Sciatic nerve (tissue), 2 donors: ENCODE results near the gene ANO1. TPM values are rescaled to one million over a fixed set of nuclear protein-coding genes. Genes with fewer than 3 reads are reported as not detected.

Source experiments
- ATAC-seq: fragments of 200-7000 bp; cut with Tn5 transposase; one replicate; pipeline ENCODE4 v1.9.1; 2020; ENCODE audit warnings: mild to moderate bottlenecking, moderate library complexity
- DNase-seq: peaks from one replicate; pipeline ENCODE4 v3.0.0-alpha.2; 2020; ENCODE audit warnings: low spot score
- intact Hi-C: fragments of 100-400 bp; cut with DNase I; formaldehyde crosslinking; loops from one replicate; pipeline ENCODE4 v1.14.2; 2022
- total RNA-seq: library from RNA; stranded (reverse); fragmentation: NEBNext Ultra II Directional; extraction: Animal tissue kit (Norgen Biotek cat#: 25700); gene quantifications from one replicate; pipeline ENCODE4 v1.2.1, GENCODE V29; 2021
- donor health status: DM: no; HTN: no; CAD: no.
- donor health status: DM: no; HTN: no; CAD: no.

ANO1 gene
- total RNA-seq, 1 donor from 2014 or later, result 3.4 TPM

DNA sequence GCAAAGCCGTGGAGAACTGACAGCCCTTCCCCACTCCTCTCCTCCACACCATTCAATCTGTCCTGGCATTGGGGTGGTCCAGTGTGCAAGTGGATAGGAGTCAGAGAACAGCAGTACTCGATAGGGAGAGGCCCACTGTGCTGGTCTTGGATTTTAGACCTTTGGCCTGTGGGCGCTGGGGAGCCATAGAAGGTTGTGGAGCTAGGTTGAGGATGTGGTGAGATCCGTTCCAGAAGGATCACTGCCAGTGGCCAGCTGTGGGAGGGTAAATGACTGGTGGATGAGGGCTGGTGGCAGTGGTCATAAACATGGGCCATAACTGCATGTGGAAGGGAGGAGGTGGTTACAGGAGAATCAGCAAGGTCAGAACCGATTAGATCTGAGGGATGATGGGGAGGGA is 28.6 kb downstream of the ANO1 start:
- intact Hi-C loops, result no loop called here
- no peak for ATAC-seq

DNA sequence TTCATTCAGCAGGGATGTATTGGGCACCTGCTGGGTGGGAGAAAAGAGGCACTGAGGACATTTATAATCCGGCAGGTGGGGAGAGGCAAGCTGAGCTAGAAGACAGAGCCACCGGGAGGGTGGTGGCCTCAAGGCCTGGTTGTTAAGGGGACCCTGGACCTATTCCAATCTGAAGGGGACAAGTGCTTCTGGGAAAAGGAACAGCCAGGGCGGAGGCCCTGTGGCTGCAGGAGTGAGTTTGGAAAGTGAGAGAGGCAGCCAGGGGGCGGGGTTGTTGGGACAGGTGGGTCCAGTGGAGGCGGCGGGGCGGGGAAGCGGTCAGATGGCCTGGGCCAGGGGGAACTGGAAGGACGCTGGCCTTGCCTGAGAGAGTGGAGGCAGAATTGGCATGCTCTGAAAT is 29.1 kb downstream of the ANO1 start:
- ATAC-seq (no peak), DNase-seq (no peak)
- intact Hi-C loops, result no loop called here

More for the DNA sequence above, 28.6 kb downstream of the ANO1 start:
- DNase-seq, result no peak

DNA sequence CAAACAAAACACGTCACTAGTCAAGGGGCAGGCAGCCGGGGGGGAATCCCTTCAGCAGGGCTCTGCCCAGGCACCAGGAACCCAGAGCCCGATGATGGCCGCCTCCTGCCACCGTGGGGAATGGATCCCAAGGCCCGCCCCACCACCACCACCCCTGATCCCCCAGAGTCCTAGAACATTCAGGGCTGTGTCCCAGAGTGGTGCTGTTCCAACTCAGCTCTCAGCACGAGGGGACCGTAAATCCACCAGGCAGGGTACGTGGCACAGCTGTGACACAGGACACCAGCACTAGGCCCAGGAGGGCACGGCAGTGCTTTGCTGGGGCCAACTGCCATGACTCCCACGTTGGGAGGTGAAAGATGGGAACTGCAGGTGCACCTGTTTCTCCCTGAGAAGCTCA is 29.6 kb downstream of the ANO1 start:
- ATAC-seq (no peak), DNase-seq (no peak)
- intact Hi-C loops, result no loop called here

DNA sequence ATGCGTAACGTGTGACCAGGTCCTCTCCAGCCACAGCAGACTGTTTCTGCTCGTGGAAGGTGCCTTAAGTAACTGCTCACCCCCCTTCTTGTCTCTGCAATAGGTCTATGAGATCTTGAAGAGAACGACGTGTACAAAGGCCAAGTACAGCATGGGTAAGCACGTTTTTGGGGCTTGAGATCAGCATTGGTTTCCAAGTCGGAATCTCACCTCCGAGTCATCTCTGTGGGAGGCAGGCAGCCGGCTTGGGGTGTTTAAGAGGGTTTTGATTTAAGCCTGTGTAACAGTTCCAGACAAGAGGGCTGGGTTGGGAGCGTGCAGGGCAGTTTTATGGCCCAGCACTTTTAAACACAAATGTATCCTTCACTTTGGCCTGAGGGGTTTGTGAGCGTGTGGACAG is 30.1 kb downstream of the ANO1 start:
- intact Hi-C loops, result no loop called here
- ATAC-seq (no peak), DNase-seq (no peak)

DNA sequence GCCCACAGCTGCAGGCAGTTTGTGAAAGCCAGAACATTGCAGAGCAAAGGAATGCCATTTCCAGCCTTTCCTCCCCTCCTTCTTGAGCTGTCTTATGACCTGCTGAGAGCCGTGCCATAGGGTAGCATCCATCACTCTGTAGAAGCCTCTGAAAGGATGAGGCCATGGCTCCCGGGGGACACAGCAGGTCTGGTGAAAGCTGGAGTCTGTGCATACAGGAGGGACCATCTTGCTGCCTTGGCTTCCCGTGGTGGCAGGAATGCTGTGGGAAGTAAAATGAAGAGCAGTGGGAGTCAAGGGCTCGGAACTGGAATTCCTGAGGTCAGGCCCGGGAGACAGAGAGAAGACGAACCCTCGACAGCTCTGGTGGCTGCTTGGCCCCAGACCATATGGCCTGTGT is 30.9 kb downstream of the ANO1 start:
- DNase-seq, result no peak
- intact Hi-C loops, result no loop called here

DNA sequence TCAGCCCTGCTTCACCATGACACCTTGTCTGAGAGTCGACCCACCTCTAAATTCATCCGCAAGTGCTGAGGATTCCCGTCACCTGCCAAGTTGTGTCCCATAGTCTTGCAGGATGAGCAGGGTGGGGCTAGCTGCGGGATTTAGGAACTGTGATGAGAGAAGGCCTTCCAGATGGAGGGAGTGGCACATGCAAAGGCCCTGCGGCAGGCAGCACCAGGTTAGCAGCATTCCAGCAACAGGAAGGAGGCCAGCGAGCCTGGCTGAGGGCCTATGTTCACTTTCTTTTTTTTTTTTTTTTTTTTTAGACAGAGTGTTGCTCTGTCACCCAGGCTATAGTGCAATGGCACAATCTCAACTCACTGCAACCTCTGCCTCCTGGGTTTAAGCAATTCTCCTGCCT is 31.8 kb downstream of the ANO1 start:
- DNase-seq (no peak), ATAC-seq (no peak)
- intact Hi-C loops, result no loop called here

More for the DNA sequence above, 30.9 kb downstream of the ANO1 start:
- ATAC-seq, result peak; percentile 8

DNA sequence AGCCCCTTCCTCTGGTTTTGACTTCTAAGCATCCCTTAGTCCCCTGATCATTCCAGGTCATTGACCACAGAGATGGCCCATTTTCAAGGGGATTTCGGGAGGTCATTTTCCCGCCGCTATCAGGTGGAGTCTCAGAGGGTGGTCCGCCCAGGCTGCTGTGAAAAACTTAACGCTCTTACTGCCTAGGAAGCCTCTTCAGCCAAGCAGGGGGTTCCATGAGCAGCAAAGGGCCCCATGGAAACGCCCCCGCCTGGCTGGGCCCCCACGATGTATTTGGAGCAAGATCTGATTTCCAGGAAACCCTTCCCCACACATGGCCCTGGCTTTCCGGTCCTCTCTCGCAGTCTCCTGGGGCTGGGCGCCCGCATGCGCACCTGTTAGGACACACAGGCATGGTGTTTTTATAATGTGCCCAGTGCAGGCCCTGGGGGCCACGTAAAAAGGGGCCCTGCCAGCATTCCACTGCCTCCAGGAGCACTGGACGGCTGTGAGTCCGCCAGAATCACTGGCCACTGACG is 32.5 kb downstream of the ANO1 start:
- intact Hi-C loops, result no loop called here
- ATAC-seq, result no peak
- no peak for DNase-seq

DNA sequence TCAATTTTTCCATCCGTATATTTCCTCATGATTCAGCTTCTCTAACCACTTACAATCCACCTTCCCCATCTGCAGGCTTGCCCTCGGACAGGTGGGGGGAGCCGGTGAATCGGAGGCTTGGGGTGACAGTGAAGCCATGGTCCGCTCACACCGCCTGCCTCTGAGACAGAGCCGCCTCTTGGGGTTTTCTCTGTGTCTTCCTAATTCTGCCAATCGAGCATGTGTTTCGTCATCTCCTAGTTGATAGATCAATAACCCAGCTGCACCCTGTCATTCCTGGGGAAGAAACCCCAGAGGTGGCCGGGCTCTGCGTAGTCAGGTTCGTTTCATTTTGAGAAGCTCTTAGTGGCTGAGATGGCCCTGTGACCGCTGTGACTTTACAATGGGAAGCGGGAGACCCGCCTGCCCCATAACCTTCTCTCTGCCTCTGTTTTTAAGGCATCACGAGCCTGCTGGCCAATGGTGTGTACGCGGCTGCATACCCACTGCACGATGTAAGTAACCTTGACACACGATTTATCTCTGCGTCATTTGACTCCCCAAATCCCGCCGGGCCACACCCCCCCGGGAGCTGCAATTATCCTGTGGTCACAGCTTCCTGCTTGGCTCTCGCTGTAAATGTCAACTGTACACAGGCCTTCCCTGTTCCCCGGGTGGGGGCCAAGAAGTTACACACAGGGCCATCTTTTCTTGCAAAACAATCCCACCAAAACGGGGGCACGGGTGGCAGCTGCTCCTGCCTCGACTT is 33.3 kb downstream of the ANO1 start:
- ATAC-seq, result peak; percentile 59
- DNase-seq, result no peak

DNA sequence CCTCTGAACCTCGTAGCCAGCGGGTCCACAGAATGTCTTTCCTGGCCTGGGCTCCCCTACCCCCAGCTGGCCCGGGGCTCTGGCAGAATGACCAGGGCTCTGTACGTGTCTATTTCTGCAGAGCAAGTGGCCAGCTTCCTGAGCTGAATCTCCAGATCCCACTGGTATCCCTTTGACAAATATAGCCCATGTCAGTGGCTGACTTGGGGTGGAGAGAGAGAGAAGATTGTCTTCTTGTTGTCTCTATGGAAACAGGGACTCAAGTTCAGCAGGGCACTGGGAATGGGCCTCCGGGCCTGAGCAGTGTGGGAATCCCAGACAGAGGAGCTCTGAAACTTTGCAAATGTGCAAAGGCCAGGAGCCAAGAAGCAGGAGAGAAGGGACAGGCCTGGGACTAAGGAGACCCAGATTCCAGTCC is 33.9 kb downstream of the ANO1 start:
- ATAC-seq (peak; percentile 63), DNase-seq (no peak)
- intact Hi-C loops, result no loop called here

More for the DNA sequence above, 33.3 kb downstream of the ANO1 start:
- intact Hi-C loops, result no loop called here

DNA sequence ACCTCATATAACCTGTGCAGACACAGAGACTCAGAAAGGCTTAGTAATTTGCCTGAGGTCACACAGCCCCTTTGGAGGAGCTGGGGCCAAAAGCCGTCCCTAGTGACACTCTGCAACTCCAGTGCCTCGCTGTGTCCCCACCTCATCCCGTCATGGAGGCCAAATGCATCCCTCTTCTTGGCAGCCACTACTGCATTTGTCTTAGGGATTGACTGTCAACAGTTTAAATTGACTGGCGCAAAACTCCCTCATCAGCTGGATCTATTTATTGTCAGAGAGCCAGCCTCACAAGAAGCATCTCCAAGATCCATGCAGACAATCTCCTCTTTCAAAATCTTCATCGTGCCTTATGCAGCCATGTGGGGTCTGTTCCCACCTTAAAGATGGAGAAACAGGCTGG is 35.7 kb downstream of the ANO1 start:
- intact Hi-C loops, result no loop called here
- no peak for ATAC-seq
- DNase-seq, result no peak

DNA sequence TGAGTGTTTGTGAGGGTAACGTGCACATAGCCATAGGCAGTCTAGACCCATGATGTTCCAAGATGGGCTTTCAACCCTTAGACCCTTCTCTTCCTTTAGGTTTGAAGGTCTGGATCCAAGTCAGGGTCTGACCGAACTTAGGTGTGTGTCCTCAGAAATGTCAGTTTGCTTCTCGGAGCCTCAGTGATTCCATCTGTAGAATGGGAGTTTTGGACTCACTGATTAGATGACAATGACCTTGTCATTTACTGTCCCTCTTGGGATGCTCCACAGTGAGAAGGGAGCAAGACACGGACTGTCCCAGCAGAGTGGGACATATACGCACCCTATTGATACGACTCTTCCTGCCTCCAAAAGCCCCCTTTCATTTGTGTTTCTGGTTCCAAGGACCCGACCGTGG is 37.7 kb downstream of the ANO1 start:
- ATAC-seq (no peak), DNase-seq (no peak)
- intact Hi-C loops, result no loop called here

DNA sequence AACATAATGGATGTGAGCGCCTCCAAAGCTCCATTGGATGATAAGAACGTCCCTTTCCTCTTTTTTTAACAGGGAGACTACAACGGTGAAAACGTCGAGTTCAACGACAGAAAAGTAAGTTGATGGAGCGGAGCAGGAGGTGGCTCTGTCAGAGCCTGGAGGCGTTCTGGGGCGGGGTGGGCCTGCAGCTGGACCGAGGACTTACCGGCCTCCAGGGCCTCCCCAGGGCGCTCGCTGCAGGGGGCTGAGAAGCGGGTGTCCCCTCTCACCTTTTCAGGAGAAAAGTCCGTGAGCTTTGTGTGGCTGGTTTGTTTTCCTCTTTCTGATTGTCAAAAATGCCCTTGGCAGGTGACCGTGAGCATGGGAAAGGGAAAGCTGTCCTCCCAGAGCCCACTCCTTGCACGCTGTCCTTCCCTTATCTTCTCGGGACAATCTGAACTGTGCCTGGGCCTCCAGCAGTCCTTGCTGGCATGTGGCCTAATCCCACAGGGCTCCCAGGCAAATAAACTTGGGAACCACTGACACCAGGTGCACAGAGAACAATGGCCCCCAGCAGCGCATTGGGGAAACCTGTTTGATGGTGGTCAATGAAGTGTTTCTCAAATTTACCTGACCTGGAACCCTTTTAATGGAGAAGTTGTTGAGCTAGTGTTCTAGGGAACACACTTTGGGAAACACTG is 38.4 kb downstream of the ANO1 start:
- DNase-seq (no peak), ATAC-seq (no peak)
- intact Hi-C loops, result no loop called here

DNA sequence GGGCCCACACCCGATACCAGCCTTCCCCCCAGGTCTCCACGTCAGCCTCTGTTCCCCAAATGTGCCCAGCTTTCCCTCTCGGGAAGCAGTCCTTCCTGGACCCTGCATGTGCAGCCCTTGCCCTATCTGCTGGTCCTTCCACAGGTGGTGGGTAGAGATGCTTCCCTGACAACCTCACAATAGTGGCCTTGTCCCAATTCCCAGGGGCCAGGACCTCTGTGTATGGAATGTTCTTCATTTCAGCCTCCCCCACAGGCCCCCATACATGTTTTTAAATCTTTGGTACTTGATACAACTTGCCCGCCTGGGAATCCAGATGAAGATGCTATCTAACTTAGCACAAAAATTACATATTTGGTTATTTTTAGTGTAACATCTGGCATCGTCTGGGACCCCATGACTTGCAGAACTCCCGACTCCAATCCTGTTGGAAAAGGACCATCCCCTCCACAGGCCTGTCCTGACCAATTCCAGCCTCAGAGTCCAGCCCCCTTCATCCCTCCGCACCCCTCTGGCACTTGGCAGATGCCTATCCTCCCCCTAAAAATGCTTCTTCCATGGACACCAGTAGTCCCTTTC is 39.5 kb downstream of the ANO1 start:
- ATAC-seq (peak; percentile 52), DNase-seq (no peak)
- intact Hi-C loops, result no loop called here

DNA sequence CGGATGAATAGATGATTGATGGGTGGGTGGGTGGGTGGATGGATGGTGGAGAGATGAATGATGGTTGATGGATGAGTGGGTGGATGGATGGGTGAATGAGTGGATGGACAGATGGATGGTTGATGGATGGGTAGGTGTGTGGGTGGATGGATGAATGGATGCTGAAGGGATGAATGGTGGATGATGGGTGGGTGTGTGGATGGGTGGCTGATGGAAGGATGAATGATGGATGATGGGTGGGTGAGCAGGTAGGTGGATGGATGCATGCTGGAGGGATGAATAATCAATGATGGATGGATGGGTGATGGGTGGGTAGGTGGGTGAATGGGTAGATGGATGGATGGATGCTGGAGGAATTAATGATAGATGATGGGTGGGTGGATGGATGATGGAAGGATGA is 40.5 kb downstream of the ANO1 start:
- no peak for ATAC-seq
- no peak for DNase-seq
- intact Hi-C loops, result no loop called here

DNA sequence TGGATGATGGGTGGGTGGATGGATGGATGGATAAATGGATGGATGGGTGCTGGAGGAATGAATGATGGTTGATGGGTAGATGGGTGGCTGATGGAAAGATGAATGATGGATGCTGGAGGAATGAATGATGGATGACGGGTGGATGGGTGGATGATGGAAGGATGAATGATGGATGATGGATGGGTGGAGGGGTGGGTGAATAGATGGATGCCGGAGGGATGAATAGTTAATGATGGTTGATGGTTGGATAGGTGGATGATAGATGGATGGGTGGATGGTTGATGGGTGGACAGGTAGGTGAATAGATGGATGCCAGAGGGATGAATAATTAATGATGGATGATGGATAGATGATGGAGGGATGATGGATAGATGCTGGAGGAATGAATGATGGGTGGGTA is 41.4 kb downstream of the ANO1 start:
- DNase-seq (no peak), ATAC-seq (no peak)
- intact Hi-C loops, result no loop called here

DNA sequence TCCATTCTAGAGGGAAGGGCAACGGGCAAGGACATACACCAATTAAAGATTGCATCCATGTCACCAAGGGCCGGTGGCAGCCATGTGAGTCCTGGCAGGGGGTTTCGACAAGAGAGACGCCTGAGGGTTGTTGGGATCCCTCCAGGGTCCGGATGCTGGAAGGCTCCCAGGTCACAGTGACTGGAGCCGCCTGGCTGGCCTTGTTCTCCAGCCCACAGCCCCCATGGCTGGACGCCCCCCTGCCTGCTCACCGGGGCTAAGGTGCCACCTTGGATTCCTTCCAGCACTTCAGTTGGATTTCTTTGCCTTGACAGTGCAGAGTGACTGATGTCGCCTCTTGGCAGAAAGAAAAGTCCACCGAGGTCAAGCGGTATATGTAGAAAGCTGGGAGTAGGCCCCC is 42.6 kb downstream of the ANO1 start:
- DNase-seq (no peak), ATAC-seq (no peak)
- intact Hi-C loops, result no loop called here

DNA sequence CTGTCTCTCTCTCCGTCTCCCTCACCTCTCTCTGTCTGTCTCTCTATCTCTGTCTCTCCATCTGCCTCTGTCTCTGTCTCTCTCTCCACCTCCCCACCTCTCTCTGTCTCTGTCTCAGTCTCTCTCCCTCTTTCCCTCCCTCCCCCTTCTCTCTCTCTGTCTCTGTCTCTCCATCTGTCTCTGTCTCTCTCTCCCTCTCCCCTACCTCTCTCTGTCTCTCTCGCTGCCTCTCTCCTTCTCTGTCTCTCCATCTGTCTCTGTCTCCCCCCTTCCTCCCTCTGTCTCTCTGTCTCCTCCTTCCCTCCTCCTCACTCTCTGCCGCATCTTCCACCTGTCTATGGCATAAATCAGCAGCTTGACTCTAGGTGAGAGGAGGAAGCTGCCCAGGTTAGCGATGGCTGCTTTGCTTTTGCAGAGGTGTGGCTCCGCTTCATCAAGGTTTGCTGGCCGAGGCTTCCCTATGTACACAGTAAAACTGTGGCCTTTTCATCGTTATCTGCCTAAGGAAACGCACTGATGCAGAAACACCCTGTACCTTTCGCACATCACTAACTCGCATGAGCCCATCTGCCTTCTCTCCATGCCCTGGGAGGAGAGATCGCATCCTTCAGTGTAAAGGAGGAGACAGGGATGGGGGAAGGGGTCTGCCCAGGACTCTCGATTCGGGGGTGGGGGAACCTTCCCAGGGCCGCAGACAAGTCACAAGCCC is 44.5 kb downstream of the ANO1 start:
- intact Hi-C loops, result no loop called here
- ATAC-seq (no peak), DNase-seq (no peak)

DNA sequence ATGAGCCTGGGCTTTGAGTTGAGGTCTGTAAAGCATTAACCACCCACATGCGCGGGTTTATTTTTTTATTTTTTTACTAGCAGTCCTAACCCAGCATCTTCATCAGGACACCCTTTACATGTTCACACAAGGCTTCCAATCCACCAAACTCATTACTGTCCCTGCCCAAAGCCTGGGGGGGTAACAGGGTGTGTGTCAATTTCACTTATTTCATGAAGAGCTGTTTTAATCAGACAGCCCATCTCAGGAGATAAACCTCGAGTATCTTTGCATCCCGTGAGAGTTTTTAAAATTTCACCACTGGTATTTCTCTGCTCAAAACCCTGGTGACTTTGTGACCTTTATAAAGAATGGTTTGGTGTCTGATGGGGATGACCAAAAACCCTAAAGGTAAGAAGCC is 45.6 kb downstream of the ANO1 start:
- ATAC-seq, result no peak
- intact Hi-C loops, result no loop called here
- no peak for DNase-seq

DNA sequence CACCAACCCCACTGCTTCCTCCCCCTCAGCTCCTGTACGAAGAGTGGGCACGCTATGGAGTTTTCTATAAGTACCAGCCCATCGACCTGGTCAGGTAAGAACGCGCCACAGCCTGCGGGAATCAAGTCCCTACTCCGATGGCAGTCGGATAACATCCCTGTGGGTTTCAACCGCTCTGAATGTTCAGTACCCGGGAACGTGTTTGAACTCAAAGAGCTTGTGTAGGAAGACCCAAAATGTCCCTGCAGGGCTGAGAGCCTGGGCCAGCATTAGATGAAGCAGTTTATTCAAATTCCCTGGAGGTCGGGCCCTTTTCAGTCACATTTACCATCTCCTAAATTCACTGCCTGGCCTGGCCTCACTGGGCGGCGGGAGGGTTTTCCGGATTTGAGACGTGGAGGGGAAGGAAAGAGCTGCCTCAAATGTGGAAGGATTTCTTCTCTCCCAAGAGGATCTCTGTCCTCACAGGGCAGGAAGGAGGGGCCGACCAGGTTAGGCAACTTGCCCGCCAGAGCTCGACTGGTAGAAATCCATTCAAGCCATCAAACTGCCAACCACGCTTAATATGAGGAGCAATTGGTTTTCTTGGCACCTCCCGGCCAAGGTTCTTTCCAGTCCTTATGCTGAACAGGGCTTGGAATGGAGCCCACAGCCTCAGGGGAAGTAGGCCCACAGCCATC is 46.3 kb downstream of the ANO1 start:
- ATAC-seq (no peak), DNase-seq (no peak)
- intact Hi-C loops, result no loop called here
